Measurements from ENCODE around the gene PLEKHM1. TPM values are rescaled to one million over a fixed set of nuclear protein-coding genes. Genes with fewer than 3 reads are reported as not detected.

Gene PLEKHM1
- total RNA-seq, 4 donors from 2014 or later, result 43.6 to 111 (median 47.6) TPM

DNA sequence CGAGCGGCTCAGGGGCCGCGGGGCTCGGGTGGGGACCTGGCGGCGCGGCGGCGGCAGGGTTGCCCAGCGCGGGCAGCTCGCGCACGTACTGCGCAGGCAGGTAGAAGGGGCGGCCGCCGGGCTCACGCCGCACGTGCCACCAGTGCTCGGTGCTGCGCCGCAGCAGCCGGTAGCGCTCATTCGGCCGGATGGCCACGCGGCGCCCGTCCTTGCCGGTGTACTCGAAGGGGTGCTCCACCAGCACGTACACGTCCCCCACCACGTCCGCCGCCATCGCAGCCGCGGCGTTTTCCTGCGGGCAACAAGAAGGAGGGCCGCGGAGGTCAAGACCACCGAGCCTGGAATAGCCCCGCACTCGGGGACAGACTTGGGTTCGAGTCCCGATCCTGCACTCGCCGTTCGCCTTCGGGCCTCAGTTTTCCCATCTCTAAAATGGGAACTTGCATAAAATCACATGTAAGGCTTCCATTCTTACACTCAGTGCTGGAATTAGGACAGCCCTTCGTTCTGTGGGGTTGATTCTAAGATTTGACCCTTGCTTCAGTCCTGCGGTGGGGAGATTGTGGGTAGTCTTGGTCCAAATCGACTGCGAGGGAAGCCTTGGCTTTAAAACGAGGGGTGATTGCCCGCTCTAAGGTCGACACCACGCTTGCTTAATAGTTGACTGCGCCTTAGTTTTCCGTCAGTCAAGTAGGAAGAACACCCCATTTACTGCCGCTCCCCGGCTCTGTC is 60.3 kb downstream of the PLEKHM1 start:
- in situ Hi-C loops (cut with MboI; ENCODE audit: low pct_ligation_motif_present in 1 of 4, low pct_unique_long_range_greater_than_20kb in 1 of 4, low sequenced_read_pairs in 3 of 4), result loop anchor here in 1 of 4 donors (25.0 kb wide), 1 partner anchor 157 kb away; no protein-coding TSS in a partner anchor
- Histone ChIP-seq H3K9me3 (no peaks in the 10 kb centered on the region), H3K27me3 (peaks cover 32% of the 10 kb centered on the region), H3K36me3 (no peaks in the 10 kb centered on the region), H3K27ac (peak overlapping the region; percentile 86 to 91 (median 88)), H3K4me3 (peak overlapping the region in 2 of 4 donors; percentile 54 to 68), H3K4me1 (peaks cover 36 to 59% (median 42%) of the 10 kb centered on the region in 4 donors)
- TF ChIP-seq POLR2AphosphoS5 (IDR thresholded peaks at IDR 0.05), result no peak
- TF ChIP-seq POLR2A (IDR thresholded peaks at IDR 0.05), result no peak
- no peak for TF ChIP-seq CTCF (IDR thresholded peaks at IDR 0.05)
- no peak for TF ChIP-seq EP300 (IDR thresholded peaks at IDR 0.05; ENCODE audit: low read depth)
- no peak for DNase-seq
- WGBS, 2 donors (ENCODE audit: low coverage in 1 of 2), result 73% methylated on average over 67 of the region's 68 CpGs; no CpG with 5 or more reads in 1 of the 2 donors
- intact Hi-C loops (cut with DNase I; ENCODE audit: low total_unique reads), result no loop called here

DNA sequence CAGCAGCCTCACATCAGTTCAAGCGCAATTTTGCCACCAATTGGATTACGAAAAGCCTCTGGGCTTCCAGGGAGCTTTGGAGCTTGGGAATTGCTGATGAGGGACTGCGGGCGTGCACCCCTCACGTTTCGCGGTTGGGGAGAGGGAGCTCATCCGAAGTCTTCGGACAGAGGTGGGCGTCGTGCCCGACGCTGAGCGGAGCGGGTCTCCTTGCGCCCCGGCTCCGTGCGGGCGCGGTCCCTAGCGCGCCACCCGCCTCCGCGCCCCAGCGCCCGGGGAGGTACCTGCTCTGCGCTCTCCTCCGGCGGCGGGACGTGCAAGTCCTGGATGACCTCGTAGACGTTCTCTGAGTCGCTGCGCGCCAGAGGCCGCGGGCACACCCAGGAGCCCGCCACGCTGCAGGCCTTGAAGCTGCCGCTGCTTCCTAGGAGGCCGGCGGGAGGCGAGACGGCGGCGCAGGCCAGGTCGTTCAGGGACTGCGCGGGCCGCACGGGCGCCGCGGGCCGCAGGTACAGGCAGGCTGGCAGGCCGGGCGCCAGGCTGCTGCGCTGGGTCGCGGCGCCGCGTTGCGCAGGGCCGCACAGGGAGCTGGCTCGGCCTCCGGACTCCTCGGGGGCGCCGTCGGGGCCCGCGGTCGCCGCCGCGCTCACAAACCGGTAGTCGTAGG is 61.0 kb downstream of the PLEKHM1 start:
- intact Hi-C loops (cut with DNase I; ENCODE audit: low total_unique reads), result no loop called here
- Histone ChIP-seq H3K4me1 (peaks cover 36 to 59% (median 42%) of the 10 kb centered on the region in 4 donors), H3K4me3 (no peak overlapping the region), H3K27me3 (peaks cover 32% of the 10 kb centered on the region), H3K36me3 (no peaks in the 10 kb centered on the region), H3K27ac (peak overlapping the region; percentile 17 to 71 (median 65)), H3K9me3 (no peaks in the 10 kb centered on the region)
- WGBS, 2 donors (ENCODE audit: low coverage in 1 of 2), result 60 to 90% methylated on average over 1 to 52 of the region's 82 CpGs
- no peak for TF ChIP-seq POLR2AphosphoS5 (IDR thresholded peaks at IDR 0.05)
- no peak for TF ChIP-seq EP300 (IDR thresholded peaks at IDR 0.05; ENCODE audit: low read depth)
- TF ChIP-seq CTCF (IDR thresholded peaks at IDR 0.05), result no peak
- no peak for TF ChIP-seq POLR2A (IDR thresholded peaks at IDR 0.05)
- no peak for DNase-seq
- in situ Hi-C loops (cut with MboI; ENCODE audit: low pct_ligation_motif_present in 1 of 4, low pct_unique_long_range_greater_than_20kb in 1 of 4, low sequenced_read_pairs in 3 of 4), result loop anchor here in 1 of 4 donors (25.0 kb wide), 1 partner anchor 158 kb away; no protein-coding TSS in a partner anchor

DNA sequence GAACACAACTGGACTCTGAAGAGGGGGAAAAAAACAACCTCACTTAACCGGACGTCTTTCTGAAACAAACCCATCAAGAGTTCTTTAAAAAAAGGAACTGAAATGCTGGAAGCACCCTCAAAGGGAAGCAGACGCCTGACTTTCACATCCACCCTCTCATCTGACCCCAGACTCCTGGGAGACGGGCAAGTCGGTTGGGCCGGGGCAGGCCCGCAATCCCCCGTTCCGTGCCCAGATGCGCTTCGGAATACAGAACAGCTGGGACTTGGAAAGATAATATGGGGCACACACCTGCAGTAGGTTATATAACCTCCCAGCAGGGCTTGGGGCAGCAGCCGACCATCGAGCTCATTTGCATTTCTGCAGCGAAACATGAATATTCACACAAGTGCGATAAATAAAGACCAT is 61.6 kb downstream of the PLEKHM1 start:
- peaks cover 36 to 59% (median 42%) of the 10 kb centered on the region in 4 donors for H3K4me1 ChIP-seq

More for the DNA sequence above, 61.6 kb downstream of the PLEKHM1 start:
- H3K4me3 ChIP-seq, result peak overlapping the region in 1 of 4 donors; percentile 5
- in situ Hi-C loops (cut with MboI; ENCODE audit: low pct_ligation_motif_present in 1 of 4, low pct_unique_long_range_greater_than_20kb in 1 of 4, low sequenced_read_pairs in 3 of 4), result loop anchor here in 1 of 4 donors (25.0 kb wide), 1 partner anchor 158 kb away; no protein-coding TSS in a partner anchor
- intact Hi-C loops (cut with DNase I; ENCODE audit: low total_unique reads), result no loop called here
- no peaks in the 10 kb centered on the region for H3K36me3 ChIP-seq
- H3K27ac ChIP-seq, result peak overlapping the region; percentile 64 to 71 (median 66)
- no peak for DNase-seq
- no peaks in the 10 kb centered on the region for H3K9me3 ChIP-seq
- TF ChIP-seq CTCF (IDR thresholded peaks at IDR 0.05), result no peak
- TF ChIP-seq POLR2AphosphoS5 (IDR thresholded peaks at IDR 0.05), result no peak
- no peak for TF ChIP-seq POLR2A (IDR thresholded peaks at IDR 0.05)
- no peak for TF ChIP-seq EP300 (IDR thresholded peaks at IDR 0.05; ENCODE audit: low read depth)
- peaks cover 32% of the 10 kb centered on the region for H3K27me3 ChIP-seq
- 53 to 54% methylated on average over 4 to 14 of the region's 15 CpGs for WGBS, 2 donors (ENCODE audit: low coverage in 1 of 2)
